ENCODE results near the gene SPI1.

Gene SPI1

DNA sequence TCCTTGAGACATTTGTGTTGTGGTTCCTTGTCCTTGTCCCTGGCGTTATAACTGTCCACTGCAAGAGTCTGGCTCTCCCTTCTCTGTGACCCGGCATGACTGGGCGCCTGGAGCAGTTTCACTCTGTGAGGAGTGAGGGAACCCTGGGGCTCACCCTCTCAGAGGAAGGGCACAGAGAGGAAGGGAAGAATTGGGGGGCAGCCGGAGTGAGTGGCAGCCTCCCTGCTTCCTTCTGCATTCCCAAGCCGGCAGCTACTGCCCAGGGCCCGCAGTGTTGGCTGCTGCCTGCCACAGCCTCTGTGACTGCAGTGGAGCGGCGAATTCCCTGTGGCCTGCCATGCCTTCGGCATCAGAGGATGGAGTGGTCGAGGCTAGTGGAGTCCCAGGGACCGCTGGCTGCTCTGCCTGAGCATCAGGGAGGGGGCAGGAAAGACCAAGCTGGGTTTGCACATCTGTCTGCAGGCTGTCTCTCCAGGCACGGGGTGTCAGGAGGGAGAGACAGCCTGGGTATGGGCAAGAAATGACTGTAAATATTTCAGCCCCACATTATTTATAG lies 48.8 kb downstream of the SPI1 start:
- no peaks in the 10 kb centered on the region for H3K9me3 ChIP-seq (ENCODE audit: control insufficient read depth, insufficient read depth, low read length)
- no peak overlapping the region for H3K4me3 ChIP-seq (ENCODE audit: low read length)
- H3K27ac ChIP-seq (ENCODE audit: low read depth, low read length), result no peak overlapping the region
- no peak overlapping the region for H3K4me2 ChIP-seq (ENCODE audit: low read length)
- H3K9me2 ChIP-seq (replicated peaks; ENCODE audit: control insufficient read depth, low read length), result no peaks in the 10 kb centered on the region
- TF ChIP-seq, protein P1, sequence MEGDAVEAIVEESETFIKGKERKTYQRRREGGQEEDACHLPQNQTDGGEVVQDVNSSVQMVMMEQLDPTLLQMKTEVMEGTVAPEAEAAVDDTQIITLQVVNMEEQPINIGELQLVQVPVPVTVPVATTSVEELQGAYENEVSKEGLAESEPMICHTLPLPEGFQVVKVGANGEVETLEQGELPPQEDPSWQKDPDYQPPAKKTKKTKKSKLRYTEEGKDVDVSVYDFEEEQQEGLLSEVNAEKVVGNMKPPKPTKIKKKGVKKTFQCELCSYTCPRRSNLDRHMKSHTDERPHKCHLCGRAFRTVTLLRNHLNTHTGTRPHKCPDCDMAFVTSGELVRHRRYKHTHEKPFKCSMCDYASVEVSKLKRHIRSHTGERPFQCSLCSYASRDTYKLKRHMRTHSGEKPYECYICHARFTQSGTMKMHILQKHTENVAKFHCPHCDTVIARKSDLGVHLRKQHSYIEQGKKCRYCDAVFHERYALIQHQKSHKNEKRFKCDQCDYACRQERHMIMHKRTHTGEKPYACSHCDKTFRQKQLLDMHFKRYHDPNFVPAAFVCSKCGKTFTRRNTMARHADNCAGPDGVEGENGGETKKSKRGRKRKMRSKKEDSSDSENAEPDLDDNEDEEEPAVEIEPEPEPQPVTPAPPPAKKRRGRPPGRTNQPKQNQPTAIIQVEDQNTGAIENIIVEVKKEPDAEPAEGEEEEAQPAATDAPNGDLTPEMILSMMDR (IDR thresholded peaks at IDR 0.05; ENCODE audit: low read depth, low read length, poor library complexity, severe bottlenecking), result no peak
- no peak for TF ChIP-seq EZH2phosphoT487 (IDR thresholded peaks at IDR 0.05; ENCODE audit: borderline replicate concordance, low read length)
- H3K27me3 ChIP-seq (ENCODE audit: control insufficient read depth, low read length), result no peaks in the 10 kb centered on the region
- no peaks in the 10 kb centered on the region for H3K4me1 ChIP-seq (ENCODE audit: control insufficient read depth, low read length)
- no peaks in the 10 kb centered on the region for H3K79me2 ChIP-seq (ENCODE audit: control insufficient read depth, low read length)
- H3K36me3 ChIP-seq (ENCODE audit: control insufficient read depth, low read length), result peaks cover 22% of the 10 kb centered on the region
- no peaks in the 10 kb centered on the region for H4K20me1 ChIP-seq (ENCODE audit: control insufficient read depth, insufficient read depth, low read depth, low read length)
- no peaks in the 10 kb centered on the region for H3F3A ChIP-seq (ENCODE audit: control insufficient read depth, insufficient read depth)

DNA sequence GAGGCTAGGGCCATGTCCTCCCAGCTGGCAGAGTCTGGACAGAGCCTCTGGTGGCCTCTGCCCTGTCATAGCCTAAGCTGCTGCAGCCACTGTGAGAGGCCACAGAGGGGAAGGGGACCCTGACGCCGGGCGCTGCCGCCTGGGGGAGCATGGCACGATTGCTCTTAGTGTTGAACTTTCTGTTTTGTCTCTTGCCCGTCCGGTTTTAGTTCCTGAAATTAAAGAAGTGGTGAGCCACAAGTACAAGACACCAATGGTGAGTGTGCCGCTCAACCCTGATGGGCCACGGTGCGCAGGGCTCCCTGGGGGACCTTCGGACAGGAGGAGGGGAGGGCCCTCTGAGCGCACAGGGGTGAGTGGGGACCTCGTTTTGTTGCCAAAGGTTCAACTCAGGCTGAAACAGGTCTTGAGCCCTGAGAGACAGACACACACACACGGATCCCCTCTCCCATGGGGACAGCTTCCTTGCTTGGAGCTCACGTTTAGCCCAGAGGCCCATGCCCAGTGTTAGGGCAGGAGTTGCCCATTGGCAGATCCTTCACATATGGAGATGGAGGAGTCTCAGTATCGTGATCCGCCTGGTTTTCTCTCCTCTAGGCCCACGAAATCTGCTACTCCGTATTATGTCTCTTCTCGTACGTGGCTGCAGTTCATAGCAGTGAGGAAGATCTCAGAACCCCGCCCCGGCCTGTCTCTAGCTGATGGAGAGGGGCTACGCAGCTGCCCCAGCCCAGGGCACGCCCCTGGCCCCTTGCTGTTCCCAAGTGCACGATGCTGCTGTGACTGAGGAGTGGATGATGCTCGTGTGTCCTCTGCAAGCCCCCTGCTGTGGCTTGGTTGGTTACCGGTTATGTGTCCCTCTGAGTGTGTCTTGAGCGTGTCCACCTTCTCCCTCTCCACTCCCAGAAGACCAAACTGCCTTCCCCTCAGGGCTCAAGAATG lies 49.6 kb downstream of the SPI1 start:
- no peak overlapping the region for H3K4me2 ChIP-seq (ENCODE audit: low read length)
- H3K36me3 ChIP-seq (ENCODE audit: control insufficient read depth, low read length), result peaks cover 22% of the 10 kb centered on the region
- no peaks in the 10 kb centered on the region for H3K79me2 ChIP-seq (ENCODE audit: control insufficient read depth, low read length)
- H3K9me2 ChIP-seq (replicated peaks; ENCODE audit: control insufficient read depth, low read length), result no peaks in the 10 kb centered on the region
- no peaks in the 10 kb centered on the region for H3K9me3 ChIP-seq (ENCODE audit: control insufficient read depth, insufficient read depth, low read length)
- no peaks in the 10 kb centered on the region for H3K27me3 ChIP-seq (ENCODE audit: control insufficient read depth, low read length)
- no peak overlapping the region for H3K4me3 ChIP-seq (ENCODE audit: low read length)
- no peak overlapping the region for H3K27ac ChIP-seq (ENCODE audit: low read depth, low read length)
- H4K20me1 ChIP-seq (ENCODE audit: control insufficient read depth, insufficient read depth, low read depth, low read length), result no peaks in the 10 kb centered on the region
- no peaks in the 10 kb centered on the region for H3F3A ChIP-seq (ENCODE audit: control insufficient read depth, insufficient read depth)
- TF ChIP-seq, protein P1 (IDR thresholded peaks at IDR 0.05; ENCODE audit: low read depth, low read length, poor library complexity, severe bottlenecking), result no peak
- no peak for TF ChIP-seq EZH2phosphoT487 (IDR thresholded peaks at IDR 0.05; ENCODE audit: borderline replicate concordance, low read length)
- H3K4me1 ChIP-seq (ENCODE audit: control insufficient read depth, low read length), result no peaks in the 10 kb centered on the region

DNA sequence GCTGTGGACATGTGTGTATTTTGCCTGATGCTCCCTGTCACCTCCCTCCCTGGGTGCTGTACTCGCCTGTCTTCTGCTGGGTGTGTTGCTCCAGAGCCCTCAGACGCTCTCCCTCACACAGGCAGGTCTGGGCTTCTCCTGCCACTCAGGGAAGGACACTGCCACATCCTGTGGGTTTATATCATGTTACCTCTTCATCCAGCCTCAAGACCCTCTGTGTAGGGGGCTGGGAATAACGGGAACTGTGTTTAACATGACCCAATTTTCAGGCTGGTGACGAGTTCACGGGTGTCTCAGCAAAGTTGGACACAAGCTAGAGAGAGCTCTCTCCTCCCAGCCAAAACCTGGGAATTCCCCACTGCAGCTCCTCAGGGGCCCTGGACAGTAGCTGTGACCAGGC lies 50.4 kb downstream of the SPI1 start:
- H3K9me2 ChIP-seq (replicated peaks; ENCODE audit: control insufficient read depth, low read length), result no peaks in the 10 kb centered on the region
- H4K20me1 ChIP-seq (ENCODE audit: control insufficient read depth, insufficient read depth, low read depth, low read length), result no peaks in the 10 kb centered on the region
- no peaks in the 10 kb centered on the region for H3F3A ChIP-seq (ENCODE audit: control insufficient read depth, insufficient read depth)
- TF ChIP-seq, protein P1 (IDR thresholded peaks at IDR 0.05; ENCODE audit: low read depth, low read length, poor library complexity, severe bottlenecking), result no peak
- TF ChIP-seq EZH2phosphoT487 (IDR thresholded peaks at IDR 0.05; ENCODE audit: borderline replicate concordance, low read length), result no peak
- no peak overlapping the region for H3K4me3 ChIP-seq (ENCODE audit: low read length)
- H3K36me3 ChIP-seq (ENCODE audit: control insufficient read depth, low read length), result peaks cover 22% of the 10 kb centered on the region
- no peaks in the 10 kb centered on the region for H3K79me2 ChIP-seq (ENCODE audit: control insufficient read depth, low read length)
- no peaks in the 10 kb centered on the region for H3K4me1 ChIP-seq (ENCODE audit: control insufficient read depth, low read length)
- H3K27me3 ChIP-seq (ENCODE audit: control insufficient read depth, low read length), result no peaks in the 10 kb centered on the region
- H3K4me2 ChIP-seq (ENCODE audit: low read length), result no peak overlapping the region
- H3K9me3 ChIP-seq (ENCODE audit: control insufficient read depth, insufficient read depth, low read length), result no peaks in the 10 kb centered on the region
- no peak overlapping the region for H3K27ac ChIP-seq (ENCODE audit: low read depth, low read length)

All from DOHH2 (cell line).